Stimulated activated CD8-positive, alpha-beta memory T cell treated with anti-CD3 and anti-CD28 coated beads, Interleukin-12 subunit alpha, Interleukin-12 subunit beta, amount 100 ng/mL, for 1 hour (primary cell): ENCODE results near the gene PHF21A.
"Not testable (repeated sequence)": the region's sequence is repeated elsewhere in the genome, so short reads cannot be mapped to it uniquely, and the experiment has no call there.

Source experiments
- DNase-seq: peaks from one replicate; pipeline ENCODE4 v3.0.0-alpha.2; 2020; ENCODE audit warnings: low read depth

Gene PHF21A

DNA sequence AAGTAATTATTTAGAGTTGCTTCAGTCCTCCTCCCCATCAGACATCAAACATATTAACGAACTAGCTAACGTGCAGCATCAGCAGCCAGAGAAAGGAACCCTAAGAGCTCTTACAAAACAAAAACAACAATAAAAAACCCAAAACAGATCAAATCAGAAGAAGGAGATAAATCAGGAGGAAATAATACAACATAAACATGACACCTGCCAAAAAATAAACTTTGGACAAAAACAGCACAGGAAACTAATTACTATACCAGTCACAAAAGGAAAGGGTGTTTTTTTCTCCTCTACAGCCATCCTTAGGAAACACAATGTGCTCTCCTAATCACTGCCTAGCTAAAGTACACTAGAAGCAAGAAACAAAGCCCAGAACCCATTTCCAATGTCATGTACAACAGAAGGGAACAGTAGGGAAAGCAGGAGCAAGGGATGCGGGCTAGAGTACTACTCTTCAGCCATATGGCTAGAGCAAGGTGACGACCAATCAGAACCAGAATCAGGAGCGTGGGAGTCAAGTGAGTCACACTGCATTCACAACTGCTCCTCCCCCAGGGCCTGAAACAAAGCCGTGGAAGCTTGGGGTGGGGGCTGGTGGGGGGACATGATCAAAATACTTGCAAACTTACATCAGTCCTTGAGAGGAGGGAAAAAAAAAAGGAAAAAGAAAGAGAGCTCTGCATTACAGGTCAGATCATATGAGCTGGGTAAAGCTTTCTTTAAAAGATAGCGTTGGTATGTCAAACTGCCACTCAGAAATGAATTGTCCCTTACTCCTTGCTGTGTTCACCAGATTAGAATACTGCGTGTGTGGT, 138.4 kb downstream of the PHF21A start:
- DNase-seq, result no peak

- not testable (repeated sequence) for DNase-seq
Observed at GRCh38 chr11:45981826-45982225, 139.4 kb downstream of the PHF21A start.

DNA sequence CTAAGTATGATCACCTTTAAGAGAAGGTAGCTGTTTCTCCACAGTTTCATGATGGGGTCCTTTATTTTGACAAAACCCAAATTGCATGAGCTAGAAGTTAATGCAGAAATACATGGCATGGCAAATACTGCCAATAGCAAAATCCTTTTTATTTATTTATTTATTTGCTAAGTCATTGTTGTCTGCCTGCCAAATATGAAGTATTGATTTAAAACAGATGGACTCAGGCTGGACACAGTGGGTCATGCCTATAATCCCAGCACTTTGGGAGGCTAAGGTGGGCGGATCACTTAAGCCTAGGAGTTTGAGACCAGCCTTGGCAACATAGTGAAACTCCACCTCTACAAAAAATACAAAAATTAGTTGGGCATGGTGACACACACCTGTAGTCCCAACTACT, 146.4 kb downstream of the PHF21A start:
- DNase-seq, result no peak

DNA sequence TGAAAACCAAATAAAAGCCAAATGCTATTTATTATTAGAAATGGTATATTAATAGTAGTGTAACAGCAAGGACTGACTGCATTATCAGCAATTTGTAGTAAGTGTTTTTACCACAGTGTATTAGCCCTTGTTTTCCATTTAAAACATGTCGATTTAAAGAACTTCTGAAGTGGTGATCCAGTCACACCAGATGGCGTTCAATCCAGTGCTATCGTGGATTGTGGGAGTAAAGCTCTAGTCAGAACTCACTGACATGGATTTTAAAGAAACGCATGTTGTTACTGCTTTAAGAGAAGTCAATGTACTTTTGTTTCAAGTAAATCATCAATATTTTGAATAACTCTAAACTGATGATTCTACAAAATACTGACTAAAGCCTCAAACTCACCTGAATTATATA, 147.7 kb downstream of the PHF21A start:
- DNase-seq, result no peak

DNA sequence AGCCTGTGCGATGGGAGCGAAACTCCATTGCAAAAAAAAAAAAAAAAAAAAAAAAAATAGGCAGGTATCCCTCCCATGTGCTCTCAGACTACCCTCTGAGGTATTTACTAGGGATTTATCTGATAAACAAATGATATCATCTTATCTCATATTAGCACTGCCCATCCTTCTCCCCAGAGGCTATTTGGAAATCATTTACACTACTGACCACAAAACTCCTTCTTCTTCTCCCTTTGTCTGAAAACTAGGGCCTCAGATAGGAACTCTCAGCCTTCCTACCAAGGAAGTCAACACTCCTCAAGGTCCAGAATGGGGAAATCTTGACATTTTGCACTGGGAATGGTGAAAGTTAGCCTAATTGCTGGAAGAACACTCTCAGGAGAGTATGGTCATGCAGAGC, 152.4 kb downstream of the PHF21A start:
- DNase-seq, result no peak

DNA sequence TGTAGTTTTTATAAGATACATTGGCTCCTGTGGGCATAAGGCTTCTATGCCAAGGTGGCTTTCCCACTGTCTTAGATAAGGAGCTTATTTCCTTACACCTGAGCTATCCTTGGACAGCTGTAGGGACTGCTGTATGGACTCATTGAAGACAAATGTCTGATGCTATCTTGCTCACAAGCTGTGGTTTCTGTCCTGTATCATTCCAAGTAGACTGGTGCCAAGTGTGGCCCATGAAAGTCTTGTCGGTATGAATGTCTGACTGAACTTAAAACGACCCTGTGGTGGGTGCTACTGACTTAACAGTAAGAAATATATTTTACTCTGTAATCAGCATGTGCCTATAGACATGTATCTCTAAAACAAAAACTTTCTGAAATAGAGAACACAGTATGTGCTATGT, 153.7 kb downstream of the PHF21A start:
- DNase-seq, result no peak

DNA sequence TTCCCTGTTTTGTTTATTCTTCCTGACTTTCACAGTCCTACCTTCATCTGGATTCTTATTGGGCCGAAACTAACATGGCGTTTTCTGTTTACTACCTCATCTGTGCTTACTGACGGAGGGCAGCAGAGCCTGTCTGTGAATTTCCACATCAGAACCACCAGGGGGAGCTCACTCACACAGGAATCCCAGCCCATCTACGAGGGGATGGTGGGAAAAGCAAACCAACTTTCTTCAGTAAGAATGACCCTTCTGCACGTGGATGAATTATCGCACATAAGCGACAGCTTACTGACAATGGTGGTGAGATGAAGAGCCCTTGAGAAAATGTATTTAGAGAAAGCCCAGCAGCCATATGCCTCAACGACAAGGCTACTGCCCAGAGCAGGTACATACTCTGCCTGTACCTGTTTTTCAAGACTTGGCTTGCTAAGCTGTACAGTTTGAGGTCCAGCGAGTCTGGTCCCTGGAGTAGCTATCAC, 156.3 kb downstream of the PHF21A start:
- DNase-seq, result peak; percentile 33

DNA sequence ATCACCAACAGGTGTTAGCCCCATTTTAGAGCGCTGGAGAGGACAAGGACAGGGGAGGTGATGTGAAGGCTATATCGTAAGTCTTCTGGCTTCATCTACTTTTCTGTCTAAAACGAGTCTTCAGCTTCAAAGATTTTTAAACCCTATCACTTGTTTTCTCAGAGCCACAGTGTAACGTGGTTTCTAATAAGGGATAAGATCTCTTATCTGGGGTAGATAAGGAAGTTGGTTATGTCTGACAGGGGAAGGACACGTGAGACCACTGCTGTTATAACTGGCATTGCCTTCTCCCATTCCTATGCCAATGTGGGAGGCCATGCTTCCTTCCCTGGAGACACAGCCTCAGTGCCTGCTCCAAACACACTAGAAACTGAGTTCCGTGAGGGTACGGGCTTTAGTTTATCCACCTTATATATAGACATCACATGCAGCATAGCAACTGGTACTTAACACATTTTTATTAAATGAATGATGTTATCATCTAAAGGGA, 159.5 kb downstream of the PHF21A start:
- no peak for DNase-seq

- DNase-seq, result no peak
Observed at GRCh38 chr11:45960387-45961095, 160.7 kb downstream of the PHF21A start.

DNA sequence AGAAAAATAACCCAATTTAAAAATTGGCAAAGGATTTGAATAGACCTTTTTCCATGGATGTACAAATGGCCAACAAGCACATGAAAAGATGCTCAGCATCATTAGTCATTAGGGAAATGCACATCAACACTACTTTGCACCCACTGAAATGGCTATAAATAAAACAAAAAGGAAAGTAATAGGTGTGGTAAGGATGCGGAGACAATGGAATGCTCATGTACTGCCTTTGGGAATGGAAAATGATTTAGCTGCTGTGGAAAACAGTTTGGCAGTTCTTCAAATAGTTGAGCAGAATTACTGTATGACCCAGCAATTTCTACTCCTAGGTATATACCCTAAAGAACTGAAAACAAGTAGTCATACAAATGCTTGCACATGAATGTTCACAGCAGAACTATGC, 161.4 kb downstream of the PHF21A start:
- DNase-seq, result no peak

DNA sequence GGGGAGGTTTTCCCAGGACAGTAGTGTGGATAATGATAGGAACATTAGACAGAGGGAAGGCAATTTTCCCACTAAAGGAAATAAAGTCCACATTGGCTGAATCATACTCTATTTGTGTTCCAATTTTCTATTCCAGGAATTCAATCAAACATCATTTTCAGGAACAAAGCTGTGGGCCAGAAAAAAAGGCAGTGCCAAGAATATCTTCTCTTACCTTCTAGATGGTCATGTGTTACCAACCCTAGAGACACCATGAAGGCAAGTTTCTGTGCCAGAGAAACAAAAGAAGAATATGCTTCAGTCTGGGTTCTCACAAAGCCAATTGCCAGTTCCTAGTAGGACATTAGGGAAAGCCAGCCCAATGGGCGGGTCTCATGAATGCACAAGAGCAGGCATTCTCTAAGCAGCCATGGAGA, 171.3 kb downstream of the PHF21A start:
- no peak for DNase-seq

DNA sequence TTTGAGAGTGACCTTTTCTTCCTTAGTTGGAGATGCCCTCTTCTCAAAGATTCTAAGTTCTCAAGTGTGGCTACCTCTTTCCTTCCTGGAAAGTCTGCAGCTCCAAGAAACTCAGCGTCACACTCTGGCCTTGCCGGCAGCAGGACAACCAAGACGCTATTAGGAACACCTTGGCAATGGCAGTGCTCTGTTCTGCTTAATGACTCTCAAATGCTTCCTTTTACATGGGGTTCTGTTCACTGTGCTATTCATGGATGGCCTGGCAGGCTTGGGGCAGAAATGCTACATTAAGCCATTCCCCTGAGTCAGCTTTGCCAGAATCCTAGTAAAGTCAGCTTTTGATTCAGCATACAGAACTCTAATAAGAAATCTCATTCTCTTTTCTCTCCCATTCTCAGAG, 172.9 kb downstream of the PHF21A start:
- no peak for DNase-seq

GRCh38 chr11:45947885-45948284, 173.4 kb downstream of the PHF21A start:
- no peak for DNase-seq

DNA sequence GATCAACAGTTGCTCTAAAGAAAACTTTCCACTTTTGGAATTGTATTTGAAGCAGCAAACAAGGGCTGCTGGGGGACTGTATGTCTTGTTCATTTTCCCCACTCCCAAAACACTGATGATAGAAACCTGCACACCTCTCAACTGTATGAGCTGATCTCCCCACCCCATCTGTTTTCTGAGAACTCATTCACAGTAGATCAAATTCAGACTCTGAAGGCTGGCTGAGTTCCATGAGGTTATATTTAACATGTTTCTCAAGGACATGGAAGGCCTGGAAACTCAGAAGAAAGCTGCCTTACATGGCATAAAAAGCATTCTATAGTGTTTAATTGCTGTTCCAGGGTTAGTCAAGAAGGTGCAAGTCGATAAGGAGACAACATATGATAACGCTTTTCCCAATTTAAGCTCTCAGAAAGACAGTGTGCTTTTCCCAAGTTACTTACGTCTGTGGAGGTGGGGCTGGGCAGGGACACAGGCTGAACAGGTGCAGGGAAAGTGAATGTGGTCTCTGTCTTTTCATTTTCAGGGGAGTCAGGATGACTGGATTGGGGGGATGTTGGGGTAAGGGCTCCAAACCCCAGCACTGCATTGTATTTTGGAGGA, 175.8 kb downstream of the PHF21A start:
- no peak for DNase-seq

DNA sequence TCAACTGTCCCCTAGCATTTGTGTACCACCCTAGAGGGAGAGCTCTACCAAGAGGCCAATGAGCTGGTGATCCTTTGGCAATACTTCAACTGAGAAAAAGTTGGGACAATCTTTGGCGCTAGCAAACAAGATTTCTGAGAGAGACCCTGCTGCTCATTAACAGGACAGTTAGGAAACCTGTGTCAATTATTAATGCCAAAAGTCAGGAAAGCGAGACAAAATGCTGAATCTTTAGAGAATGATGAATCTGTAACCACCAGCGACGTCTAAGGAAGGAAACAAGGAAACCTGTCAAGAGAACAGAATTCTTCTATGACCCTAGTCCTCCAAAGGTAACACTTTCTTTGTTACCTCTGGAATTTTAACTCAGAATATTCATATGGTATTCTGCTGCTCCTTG, 178.9 kb downstream of the PHF21A start:
- DNase-seq, result no peak

DNA sequence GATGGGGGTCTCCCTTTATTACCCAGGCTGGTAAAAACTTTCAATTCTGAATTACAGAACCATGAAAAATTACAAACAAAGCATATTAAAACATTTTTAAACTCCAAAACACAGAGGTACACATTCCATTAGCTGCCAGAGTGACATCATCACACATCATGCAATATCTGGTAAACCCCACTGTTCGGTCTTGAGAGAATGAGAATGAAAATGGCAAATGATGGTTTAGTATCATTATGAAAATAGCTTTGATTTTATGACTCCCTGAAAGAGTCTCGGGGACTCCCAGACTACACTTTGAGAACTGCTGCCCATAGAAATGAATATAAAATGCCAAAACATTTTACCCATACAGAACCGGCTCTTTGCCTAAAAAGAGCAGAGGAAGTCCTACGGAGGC, 180.0 kb downstream of the PHF21A start:
- no peak for DNase-seq

- no peak for DNase-seq
Observed at GRCh38 chr11:45939836-45940235, 181.4 kb downstream of the PHF21A start.

- DNase-seq, result no peak
Observed at GRCh38 chr11:45937916-45938315, 183.3 kb downstream of the PHF21A start.

DNA sequence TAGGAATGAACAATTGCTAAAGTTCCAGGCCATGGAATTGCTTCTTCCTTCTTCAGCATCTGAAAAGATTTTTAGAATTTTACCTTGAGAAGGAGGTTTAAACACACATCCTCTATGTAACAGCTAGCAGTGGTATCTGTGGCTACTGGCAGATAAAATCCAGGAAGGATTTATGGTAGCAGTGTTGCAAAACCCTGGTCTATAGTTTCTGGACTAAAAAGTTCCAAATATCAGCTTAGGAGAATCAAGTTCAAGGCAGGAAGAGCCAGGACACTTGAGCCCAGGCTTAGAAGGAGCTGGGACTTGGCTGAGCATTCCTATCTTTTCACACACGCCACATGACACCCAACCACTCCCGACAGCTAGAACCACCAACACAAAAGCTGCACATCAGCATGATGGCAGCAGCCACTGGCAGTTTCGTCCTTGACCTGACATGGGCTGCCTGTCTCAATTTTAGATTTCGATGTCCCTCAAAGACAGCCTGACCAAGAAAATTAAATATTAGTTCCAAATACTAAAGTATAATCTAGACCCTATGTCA, 184.7 kb downstream of the PHF21A start:
- no peak for DNase-seq

DNA sequence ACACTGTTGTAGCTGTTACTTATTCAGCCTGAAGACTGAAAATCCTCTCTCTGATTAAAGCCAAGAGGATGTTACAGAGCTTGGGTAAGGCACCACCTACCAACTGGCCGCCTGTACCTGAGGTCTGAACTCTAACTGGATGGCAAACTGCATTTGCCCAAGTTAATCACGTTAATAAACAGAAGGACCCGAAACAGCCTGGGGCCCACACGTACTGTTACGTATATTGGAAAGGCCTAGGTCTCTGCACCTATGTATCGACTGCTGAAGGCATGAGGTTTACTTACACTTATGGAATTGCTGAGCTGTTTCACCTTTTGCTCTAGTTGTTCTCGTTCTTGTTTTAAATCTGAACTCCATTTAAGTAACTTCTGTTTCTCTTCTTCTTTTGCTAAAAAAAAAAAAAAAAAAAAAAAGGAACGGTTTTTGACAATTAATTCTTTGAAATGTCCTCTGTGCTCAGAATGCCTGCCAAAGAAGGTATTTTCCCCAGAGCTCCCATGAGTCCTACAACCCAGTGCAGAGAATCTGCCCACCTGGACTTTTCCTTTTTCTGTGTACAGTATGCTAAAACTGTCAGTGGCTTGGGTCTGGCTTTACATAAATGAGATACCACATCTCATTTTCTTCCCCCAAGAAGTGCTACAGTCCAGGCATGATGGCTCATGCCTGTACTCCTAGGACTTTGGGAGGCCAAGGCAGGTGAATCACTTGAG, 185.7 kb downstream of the PHF21A start:
- no peak for DNase-seq

DNA sequence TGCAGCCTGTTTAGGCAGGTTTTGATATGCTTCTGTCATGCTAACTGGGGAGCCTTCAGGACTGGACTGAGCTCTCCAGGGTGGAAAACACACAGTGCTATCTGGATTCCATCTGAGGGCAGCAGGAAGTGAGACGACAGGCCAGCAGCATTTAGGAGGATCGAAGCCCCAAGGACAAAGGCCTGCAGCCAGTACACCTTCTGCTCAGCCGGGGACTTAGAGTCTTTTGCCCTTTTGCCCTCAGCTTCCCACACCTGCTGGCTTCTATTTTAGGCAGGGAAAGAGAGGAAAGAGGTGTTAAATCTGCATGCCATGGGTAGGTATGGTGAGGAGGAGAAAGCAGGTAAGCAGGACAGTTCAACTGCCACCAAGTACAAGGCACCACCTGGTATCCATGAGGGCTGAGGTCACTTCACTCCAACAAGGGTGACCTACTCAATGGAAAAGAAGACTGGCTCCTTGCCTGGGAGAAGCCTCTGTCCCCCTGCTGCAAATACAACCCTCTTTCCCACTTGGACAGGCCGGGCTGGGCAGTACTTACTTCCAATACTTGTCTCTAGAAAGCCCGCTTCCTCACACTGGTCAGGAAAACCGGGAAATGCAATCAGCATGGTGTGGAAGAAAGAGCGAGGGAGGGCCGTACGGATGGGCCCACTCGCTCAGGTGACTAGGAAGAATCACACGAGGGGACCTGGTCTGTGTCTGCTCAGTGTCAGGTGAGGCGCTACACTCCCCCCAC, 186.5 kb downstream of the PHF21A start:
- no peak for DNase-seq
